ENCODE data around the gene SUPT4H1.

The SUPT4H1 gene

DNA sequence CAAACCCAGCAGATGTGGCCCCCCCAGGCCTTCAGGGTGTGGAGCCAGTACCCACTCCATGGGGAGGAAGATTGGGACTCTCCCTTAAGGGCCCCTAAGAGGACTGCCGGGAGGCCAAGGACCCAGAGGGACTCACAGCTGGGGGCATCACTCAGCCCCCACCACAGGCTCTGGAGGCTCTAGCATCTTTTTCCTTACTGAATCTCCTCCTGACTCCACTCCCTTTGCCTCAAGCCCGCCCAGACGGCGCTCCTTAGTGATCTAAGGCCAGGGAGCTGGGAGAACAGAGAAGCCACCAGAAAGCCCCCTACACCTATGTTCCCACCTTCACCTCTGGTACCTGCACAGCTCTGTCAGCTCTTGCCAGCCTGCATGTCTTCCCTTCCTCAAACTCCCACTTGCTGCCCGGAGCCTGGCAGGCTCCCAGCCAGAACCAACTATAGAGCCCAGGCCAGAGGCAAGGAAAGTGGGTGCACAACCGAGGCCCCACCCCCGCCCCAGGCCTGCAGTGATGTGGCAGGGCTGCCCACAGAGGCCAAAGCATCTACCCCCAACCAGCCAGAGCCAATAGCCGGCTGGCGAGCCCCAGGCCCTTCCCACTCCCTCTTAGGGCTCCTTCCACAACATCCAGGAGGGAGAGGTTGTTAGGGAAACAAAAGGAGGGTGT lies 48.9 kb downstream of the SUPT4H1 start:
- no peak for DNase-seq

DNA sequence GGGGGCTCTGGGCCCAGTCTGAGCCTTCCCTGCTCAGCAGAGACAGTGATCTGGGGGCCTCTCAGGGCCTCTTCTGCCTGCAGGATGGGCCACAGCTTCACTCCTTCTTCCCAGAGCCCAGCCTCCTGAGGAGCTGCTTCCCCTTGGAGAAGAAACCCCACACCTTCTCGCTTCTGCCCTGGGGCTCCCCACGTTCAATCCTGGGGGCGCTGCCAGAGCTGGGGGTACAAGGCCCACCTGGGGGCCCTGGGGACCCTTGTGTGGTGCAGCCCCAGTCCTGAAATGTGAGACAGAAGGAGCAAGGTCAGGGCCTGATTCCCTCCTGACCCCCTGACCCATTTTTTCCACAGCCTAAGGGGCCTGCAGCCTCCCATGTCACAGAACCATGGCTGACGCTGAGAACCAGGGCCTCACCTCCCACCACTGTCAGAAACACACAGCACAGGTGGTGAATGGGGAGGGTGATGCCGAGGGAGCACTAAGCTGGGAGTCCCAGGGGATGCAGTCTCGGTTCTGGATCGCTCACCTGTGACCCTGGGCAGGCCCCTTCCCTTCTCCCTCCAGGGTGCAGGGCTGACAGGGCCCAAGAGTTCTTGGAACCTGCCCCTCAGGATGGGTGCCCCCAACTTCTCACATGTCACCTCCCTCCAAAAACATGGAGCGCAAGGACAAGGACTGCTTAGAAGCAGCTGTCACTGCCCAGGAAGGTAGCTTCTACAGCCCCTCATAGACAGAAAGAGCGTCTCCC lies 49.7 kb downstream of the SUPT4H1 start:
- no peak for DNase-seq

DNA sequence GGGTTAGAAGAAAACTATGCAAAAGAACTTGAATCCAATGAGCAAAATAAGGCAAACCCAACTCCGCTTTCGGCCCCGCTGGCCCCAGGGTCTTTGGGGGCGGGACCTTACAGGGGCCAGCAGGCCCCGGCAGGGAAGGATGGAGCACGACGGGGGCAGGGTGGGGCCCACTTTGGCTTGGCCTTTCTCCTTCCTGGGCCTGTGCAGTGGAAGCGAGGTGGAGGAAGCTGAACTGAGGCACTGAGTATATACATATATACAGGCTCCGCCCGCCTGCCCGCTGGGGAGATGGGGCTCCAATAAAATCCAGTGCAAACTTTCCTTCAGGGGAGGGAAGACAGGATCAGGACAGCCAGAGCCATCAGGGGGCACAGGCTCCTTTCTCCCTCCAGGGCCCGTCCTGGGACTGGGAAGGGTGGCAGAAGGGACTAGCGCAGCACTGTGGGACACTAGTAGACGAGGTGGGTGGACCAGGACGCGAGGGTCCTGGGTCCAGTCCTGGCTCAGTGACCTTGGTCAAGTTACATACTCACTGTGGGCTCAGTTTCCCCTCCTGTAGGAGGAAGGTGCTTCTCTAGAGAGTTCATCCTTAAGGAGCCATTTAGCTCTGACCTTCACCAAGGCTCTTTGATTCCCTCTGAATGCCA lies 50.4 kb downstream of the SUPT4H1 start:
- DNase-seq = no peak

DNA sequence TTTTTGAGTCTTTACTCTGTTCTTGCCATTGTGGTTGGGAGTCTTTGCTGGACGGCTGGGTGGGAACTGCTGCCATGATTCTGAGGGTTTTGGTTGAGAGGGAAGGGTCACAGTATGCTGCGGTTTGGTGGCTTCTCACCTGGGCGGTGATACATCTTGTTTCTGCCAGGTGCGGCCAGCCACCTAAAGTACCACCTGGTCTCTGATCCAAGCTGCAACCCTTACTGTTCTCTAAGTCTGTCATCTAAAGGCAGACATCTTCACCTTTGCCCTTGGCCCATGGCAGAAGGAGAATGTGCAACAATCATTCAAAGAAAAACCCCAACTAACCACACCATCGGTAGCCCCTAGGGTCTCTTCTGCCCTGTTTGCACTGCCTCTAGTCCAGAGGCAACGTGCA lies 51.7 kb downstream of the SUPT4H1 start:
- DNase-seq = no peak
